ENCODE data around the gene BPI.

The BPI gene

DNA sequence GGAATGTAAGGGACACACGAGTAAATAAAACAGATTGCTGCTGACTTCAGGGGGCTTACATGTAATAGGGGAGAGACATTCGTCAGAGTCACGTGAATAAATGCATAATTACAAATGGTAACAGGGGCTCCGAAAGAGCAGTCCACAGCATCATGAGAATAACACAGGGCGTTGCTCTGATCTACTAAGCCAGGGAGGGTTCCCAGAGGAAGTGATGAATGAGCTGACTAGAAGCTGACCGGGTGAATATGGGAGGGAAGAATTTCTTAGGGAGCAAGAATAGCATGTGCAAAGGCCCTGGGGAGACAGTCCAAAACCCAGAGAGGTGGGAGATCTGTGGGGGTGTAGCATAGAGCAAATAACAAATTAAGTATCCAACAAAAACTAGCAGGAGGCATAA, 2.4 kb downstream of the BPI start:
- no peaks in the 10 kb centered on the region for H3K27me3 ChIP-seq (ENCODE audit: insufficient read depth, poor library complexity, severe bottlenecking)
- no peak overlapping the region for H3K4me3 ChIP-seq (replicated peaks; ENCODE audit: insufficient read depth, low read length)
- no peak overlapping the region for H3K27ac ChIP-seq (replicated peaks)
- no peak for TF ChIP-seq POLR2AphosphoS5 (IDR thresholded peaks at IDR 0.05; ENCODE audit: low read depth)
- no peak for TF ChIP-seq GABPA (IDR thresholded peaks at IDR 0.05; ENCODE audit: low read depth)
- TF ChIP-seq, protein P1, sequence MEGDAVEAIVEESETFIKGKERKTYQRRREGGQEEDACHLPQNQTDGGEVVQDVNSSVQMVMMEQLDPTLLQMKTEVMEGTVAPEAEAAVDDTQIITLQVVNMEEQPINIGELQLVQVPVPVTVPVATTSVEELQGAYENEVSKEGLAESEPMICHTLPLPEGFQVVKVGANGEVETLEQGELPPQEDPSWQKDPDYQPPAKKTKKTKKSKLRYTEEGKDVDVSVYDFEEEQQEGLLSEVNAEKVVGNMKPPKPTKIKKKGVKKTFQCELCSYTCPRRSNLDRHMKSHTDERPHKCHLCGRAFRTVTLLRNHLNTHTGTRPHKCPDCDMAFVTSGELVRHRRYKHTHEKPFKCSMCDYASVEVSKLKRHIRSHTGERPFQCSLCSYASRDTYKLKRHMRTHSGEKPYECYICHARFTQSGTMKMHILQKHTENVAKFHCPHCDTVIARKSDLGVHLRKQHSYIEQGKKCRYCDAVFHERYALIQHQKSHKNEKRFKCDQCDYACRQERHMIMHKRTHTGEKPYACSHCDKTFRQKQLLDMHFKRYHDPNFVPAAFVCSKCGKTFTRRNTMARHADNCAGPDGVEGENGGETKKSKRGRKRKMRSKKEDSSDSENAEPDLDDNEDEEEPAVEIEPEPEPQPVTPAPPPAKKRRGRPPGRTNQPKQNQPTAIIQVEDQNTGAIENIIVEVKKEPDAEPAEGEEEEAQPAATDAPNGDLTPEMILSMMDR (IDR thresholded peaks at IDR 0.05; ENCODE audit: insufficient read depth, low read length): no peak
- TF ChIP-seq, protein P2, sequence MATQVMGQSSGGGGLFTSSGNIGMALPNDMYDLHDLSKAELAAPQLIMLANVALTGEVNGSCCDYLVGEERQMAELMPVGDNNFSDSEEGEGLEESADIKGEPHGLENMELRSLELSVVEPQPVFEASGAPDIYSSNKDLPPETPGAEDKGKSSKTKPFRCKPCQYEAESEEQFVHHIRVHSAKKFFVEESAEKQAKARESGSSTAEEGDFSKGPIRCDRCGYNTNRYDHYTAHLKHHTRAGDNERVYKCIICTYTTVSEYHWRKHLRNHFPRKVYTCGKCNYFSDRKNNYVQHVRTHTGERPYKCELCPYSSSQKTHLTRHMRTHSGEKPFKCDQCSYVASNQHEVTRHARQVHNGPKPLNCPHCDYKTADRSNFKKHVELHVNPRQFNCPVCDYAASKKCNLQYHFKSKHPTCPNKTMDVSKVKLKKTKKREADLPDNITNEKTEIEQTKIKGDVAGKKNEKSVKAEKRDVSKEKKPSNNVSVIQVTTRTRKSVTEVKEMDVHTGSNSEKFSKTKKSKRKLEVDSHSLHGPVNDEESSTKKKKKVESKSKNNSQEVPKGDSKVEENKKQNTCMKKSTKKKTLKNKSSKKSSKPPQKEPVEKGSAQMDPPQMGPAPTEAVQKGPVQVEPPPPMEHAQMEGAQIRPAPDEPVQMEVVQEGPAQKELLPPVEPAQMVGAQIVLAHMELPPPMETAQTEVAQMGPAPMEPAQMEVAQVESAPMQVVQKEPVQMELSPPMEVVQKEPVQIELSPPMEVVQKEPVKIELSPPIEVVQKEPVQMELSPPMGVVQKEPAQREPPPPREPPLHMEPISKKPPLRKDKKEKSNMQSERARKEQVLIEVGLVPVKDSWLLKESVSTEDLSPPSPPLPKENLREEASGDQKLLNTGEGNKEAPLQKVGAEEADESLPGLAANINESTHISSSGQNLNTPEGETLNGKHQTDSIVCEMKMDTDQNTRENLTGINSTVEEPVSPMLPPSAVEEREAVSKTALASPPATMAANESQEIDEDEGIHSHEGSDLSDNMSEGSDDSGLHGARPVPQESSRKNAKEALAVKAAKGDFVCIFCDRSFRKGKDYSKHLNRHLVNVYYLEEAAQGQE (IDR thresholded peaks at IDR 0.05; ENCODE audit: insufficient replicate concordance, low read depth): no peak
- TF ChIP-seq SPI1 (IDR thresholded peaks at IDR 0.05; ENCODE audit: borderline replicate concordance, low read depth): no peak
- DNase-seq (ENCODE audit: low read depth in 1 of 2, low spot score in 1 of 2): no peak

DNA sequence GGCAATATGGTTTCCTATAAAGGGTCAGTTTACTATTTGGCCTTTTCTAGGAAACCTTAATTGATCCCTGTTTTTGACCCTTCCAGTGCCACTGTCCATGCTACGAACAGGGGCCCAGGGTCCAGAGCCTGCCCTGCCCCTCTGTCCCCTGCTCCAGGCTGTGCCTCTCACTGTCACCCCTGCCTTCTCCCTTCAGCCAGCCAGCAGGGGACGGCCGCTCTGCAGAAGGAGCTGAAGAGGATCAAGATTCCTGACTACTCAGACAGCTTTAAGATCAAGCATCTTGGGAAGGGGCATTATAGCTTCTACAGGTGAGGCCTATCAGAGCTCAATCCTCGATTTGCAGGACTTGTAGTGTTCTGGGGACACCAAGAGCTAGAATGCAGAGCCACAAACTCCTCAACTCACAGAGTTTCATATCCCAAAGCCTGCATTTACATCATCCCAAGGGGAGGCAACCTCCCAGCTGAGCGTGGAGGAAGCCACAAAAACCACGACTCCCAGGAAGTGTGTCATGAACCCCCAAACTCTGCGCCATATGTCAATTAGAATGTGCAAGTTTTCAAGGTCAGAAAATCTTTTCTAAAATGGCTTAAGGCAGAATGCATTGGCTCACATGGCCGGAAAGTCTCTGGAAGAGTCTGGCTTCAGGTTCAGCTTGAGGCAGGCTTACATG, 3.6 kb downstream of the BPI start:
- DNase-seq (ENCODE audit: low read depth in 1 of 2, low spot score in 1 of 2): peak in 1 of 2 experiments; percentile 65
- Histone ChIP-seq H3K27me3 (ENCODE audit: insufficient read depth, poor library complexity, severe bottlenecking) (no peaks in the 10 kb centered on the region), H3K4me3 (replicated peaks; ENCODE audit: insufficient read depth, low read length) (no peak overlapping the region), H3K27ac (replicated peaks) (peak overlapping the region; percentile 14; the same call in 1 of the 2 replicates)
- TF ChIP-seq, protein P2 (IDR thresholded peaks at IDR 0.05; ENCODE audit: insufficient replicate concordance, low read depth): no peak
- peak; percentile 67 for TF ChIP-seq POLR2AphosphoS5 (IDR thresholded peaks at IDR 0.05; ENCODE audit: low read depth)

DNA sequence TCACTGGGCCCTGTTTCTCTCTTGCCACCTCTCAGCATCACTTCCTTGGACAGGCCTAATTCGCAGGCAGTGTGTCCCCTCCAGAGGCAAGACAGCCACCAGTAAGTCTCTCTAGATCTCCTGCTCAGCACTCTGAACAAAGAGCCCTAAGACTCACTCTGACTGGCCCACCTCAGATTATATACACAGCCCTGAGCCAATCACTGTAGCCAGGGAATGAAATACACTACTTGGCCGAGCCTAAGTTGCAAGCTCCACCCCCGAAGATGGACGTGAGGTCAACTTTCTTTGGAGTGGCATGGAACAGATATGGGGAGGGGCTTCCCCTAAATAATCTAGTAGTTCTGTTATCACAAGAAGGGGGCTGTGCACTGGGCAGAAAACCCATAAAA, 4.1 kb downstream of the BPI start:
- H3K27ac ChIP-seq (replicated peaks): no peak overlapping the region
- no peak for DNase-seq (ENCODE audit: low read depth in 1 of 2, low spot score in 1 of 2)
- TF ChIP-seq, protein P1 (IDR thresholded peaks at IDR 0.05; ENCODE audit: insufficient read depth, low read length): no peak
- no peak for TF ChIP-seq SPI1 (IDR thresholded peaks at IDR 0.05; ENCODE audit: borderline replicate concordance, low read depth)
- no peak for TF ChIP-seq GABPA (IDR thresholded peaks at IDR 0.05; ENCODE audit: low read depth)
- TF ChIP-seq, protein P2 (IDR thresholded peaks at IDR 0.05; ENCODE audit: insufficient replicate concordance, low read depth): no peak
- no peak for TF ChIP-seq POLR2AphosphoS5 (IDR thresholded peaks at IDR 0.05; ENCODE audit: low read depth)
- H3K27me3 ChIP-seq (ENCODE audit: insufficient read depth, poor library complexity, severe bottlenecking): no peaks in the 10 kb centered on the region
- H3K4me3 ChIP-seq (replicated peaks; ENCODE audit: insufficient read depth, low read length): no peak overlapping the region

All from HL-60 (cell line).